GM19468 (cell line): ENCODE data around the gene NEK7.

Experiments
- ATAC-seq: cut with Tn5 transposase; IDR thresholded peaks from one replicate; pipeline ENCODE4 v1.9.1; 2021; ENCODE audit warnings: mild to moderate bottlenecking, moderate library complexity, moderate number of reproducible peaks; ENCODE audit not compliant: unreplicated experiment; ENCODE audit errors: extremely low read depth

The NEK7 gene

DNA sequence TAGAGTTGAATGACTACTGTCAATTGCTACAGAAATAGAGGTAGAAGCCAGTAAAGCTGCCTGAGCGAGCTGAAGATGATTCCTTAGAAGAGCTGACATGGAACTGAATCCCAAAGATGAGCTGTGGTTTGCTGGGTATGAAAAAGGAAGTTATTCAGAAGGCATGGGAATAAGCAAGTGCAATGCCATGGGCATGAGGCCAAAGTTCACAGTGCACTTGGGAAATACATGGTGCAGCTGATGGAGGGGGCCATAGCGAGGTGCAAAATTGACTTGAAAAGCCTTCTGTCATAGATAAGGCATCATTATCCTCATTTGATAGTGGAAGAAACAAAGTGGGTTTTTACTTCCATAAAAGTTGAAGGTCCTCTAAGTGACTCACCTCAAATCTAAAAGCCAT, 88.6 kb downstream of the NEK7 start:
- ATAC-seq, result no peak

DNA sequence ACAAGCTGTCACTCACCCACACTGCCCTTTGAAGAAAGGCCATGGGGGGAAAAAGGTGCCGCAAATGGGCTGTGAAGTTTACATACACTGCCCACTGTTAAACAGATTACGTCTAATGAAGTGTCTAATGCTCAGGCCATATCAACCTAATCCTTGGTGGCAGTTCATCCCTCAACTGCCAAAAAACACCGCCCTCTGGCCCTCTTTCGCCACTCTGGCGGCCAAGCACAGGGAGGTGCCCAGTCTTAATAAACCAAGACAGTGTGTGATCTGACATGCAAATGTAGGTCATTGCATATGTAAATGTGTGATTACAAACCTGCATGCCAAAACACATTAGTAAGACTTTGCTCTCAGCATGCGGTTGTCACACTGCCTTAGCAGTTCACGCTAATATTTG, 89.5 kb downstream of the NEK7 start:
- ATAC-seq, result no peak

DNA sequence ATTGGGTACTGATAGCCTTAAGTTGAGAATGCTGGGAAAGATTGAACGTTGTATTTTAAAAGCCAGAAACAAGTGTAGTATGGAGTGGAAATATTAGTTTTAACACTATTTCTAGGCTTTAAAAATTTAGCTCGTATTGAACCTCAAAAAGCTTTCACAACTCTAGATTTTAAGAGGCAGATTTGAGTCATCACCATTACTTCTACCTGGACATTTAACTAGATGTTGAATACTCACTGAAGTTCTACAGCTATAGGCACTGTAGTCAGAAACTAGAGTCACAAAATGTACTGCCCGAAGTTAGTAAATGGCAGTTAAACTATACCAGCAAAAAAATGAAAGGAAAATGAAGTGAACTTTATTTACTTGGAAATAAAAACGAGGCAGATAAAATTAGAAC, 96.5 kb downstream of the NEK7 start:
- ATAC-seq, result peak; percentile 22

DNA sequence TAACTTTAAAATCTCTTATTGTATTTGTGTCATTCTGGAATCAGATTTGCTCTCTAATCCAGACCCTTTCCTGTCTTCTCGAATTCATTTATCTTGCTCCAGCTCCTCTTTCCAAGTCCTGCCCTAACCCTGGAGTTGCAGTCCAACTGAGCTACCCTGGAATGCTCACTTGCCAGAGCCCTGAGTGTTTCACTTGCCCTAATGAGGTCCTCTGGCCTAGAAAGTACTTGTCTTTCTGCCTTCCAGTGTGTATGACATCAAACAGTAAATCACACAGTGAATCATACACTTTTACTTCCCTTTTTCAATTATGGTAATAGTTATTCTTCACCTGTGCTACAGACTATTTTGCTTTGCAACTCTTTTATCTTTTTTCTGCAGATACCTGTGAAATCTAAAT, 96.9 kb downstream of the NEK7 start:
- peak; percentile 92 for ATAC-seq

DNA sequence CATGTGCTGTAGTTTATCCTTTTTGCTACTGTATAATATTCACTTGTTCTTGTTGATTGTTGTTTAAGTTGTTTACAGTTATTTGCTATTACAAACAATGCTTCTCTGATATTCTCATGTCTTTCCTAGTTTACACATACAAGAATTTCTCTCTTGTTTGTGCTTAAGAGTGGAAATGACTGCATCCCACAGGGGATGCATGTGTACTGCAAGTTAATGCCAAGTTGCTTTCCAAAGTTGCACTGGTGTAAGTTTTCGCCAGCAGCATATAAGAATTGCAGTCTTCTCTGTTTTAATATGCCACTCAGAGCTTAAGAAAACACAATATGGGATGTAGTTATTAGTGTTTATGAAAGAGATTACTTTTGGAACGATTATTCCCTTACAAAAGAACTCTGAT, 97.7 kb downstream of the NEK7 start:
- ATAC-seq, result no peak

DNA sequence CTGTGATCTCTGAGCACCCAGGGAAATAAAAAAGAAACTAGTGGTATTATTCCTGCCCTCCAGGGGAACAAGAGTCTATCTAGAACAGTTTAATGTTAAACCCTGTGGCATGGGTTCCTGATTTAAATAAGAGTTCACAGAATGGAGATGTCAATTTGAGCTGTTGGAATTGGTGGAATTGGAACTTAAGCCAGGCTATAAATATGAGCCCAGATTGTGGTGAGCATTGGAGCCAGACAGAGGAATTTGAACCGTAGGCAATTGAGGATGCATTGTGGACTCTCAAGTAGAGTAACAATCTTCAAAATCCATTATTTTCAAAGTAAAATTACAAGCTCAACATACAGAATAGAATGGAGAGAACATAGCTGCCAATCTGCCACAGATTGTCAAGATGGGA, 98.2 kb downstream of the NEK7 start:
- no peak for ATAC-seq

DNA sequence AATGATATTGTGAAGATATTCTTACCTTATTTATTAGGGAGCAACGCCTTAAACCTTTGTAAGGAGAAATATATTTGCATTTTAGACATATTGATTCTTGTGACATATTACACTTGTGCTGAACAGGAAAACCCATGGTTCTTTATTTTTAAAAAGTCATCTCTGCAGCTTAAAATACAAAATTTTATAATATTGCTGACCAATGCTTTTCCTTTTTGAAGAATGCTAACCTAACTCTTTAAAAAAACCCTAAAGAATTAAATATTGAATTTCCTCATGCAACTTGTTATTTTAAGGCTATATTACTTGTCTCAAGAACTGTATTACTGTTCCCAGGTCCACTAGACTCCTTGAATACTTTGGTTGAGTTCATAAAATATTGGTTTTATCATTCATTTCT, 99.0 kb downstream of the NEK7 start:
- no peak for ATAC-seq

DNA sequence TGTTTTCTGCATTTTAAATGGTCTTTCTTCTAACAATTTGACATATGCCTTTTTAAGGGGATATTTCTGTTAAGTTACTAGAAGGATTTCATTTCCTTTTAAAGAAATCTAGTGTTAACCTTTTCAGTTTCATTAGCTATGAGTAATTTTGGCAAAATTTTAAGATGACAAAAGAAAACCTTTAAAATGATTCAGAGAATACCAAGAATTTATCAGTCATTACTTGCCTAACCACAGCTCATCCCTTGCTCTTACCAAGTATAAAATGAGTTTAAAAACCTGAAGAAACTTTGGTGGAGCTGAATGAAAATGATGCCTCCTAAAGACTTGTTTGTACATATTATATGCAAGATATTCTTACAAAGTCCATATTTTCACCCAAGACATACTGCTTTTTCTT, 101.7 kb downstream of the NEK7 start:
- peak; percentile 39 for ATAC-seq

DNA sequence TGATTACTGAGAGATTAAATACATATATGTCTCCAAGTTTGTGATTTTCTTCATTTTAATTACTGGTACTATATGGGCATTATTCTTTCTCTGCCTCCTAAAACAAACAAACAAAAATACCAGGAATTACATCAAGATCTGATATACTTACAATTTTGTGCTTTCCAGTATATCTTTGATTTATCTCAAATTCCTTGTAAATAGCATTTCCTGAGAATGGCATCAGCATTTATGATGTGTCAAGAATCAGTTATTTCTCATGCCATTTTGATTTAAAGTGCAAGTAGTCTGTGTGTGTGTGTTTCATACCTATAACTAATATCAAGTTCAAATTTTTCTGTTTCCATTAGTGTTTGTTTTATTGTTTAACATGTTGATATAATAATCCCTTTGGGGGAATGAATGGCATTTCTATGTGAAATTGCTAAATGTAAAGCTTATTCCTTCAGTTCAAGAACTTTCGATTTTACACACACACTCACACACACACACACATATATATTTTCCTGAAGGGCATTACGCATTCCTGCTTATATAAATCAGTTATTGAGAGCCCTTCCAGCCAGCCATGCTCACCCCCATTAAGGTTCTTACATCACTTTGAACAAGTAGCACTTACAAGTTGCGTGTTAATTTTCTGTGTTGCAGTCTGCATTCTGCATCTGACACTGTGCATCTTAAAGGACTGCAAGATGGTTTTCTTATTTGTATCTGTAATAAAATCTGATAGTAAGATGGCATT, 102.7 kb downstream of the NEK7 start:
- no peak for ATAC-seq

DNA sequence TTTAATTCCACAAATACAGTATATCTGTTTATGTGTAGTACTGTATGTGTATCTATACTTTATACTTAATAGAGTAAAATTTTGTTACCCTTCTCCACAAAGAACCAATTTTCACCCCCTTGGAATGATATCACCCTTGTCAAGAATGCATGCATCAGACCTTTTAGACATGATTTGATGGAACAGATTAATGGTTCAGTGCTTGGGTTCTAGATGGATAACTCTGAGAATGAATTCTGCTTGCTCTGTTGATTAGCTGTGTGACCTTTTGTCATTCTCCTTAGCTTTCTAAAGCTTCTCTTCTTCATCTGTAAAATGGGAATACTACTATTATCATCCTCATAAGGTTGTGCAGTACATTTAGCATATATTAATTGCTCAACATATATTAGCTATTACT, 105.1 kb downstream of the NEK7 start:
- ATAC-seq, result no peak

DNA sequence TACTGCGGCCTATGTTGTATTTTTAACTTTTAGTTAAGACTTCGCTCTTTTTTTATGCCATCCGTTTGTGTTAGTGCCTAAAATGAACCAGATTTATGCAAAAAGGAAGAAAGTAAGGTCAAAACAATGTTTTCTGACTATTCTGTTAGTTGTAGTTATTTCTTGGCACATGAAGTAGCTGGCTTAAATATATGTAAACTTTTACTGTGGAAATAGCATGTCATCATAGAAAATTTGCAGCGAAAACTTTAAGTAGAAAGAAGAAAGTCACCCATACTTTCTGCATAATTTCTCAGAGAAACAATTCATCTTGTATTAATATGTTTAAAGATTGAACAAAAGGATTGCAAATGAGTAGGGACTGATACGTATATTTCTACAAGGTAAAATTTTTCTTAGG, 106.4 kb downstream of the NEK7 start:
- ATAC-seq, result no peak

DNA sequence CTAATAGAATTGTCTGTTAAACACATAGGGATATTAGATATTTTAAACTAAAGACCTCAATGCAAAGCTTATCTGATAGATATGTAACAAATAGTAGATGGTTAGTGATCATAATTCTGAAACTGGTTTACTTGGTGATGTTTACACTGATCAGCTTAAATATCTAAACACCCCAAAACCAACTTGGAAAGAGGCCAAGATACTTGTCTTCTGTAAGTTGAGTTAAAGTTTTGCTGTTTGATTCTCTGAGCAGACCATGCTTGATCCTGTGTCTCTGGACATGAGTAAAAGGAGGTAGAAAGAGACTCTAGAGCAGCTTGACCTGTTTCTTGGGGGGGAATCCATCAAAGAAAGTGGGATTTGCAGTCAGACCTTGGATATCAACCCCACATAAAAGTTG, 107.5 kb downstream of the NEK7 start:
- no peak for ATAC-seq

DNA sequence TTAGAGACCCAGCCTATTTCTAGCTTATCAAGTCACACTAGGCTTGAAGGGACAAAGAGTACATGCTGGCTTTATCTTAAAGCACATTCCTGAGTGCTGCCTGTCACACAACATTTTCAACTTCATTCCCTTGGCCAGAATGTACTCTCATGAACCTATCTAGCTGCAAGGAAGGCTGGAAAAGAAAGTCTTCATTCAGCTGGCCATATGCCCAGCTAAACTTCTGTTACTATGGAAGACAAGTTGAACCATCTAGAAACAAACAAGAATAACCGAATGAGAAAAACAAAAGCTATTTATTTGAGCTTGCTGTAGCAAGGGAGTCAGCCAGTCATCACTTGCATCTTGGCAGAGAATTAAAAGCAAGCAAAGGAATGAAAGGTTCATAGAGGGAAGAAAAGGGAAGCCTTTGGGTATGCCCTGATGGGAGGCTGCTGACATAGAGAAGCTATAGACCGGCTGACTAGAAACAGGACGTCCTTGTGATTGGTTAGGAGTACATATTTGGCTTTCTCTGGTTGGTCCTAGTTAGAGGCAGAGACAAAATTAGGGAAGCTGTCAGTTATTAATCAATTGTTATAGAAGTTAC, 108.4 kb downstream of the NEK7 start:
- ATAC-seq, result no peak

DNA sequence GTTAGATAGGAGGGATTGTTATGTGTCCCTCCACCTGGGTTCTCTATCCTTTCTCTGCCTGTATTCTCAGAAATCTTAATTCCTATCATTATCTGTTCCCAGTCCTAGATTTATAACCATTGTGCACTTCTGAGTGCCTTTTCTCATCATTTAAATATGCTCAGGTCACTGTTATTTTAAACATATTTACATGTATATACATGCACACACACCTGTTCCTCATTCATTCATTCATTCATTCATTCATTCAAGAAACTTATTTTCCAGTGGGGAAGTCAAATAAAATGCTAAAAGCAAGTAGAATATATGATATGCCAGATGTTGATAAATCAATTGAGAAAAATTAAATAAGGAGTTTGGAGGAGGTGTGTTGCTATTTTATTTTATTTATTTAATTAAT, 110.3 kb downstream of the NEK7 start:
- ATAC-seq, result no peak

DNA sequence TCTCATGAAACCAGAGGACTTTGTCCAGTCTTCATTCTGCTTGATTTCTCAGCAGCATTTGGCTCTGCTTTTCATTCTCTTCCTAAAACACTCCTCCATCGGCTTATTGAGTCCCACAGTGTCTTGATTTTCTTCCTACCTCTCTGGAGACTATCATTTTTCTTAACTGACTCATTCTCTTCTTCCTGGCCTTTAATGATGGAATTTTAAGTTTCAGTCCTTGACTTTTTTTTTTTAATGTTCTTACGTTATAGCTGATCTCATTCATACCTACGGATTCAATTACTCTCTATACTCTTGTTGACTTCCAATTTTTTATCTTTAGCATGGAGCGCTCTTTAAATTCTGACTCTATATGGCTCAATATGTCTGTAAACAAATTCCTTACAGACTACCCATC, 111.1 kb downstream of the NEK7 start:
- ATAC-seq, result no peak

DNA sequence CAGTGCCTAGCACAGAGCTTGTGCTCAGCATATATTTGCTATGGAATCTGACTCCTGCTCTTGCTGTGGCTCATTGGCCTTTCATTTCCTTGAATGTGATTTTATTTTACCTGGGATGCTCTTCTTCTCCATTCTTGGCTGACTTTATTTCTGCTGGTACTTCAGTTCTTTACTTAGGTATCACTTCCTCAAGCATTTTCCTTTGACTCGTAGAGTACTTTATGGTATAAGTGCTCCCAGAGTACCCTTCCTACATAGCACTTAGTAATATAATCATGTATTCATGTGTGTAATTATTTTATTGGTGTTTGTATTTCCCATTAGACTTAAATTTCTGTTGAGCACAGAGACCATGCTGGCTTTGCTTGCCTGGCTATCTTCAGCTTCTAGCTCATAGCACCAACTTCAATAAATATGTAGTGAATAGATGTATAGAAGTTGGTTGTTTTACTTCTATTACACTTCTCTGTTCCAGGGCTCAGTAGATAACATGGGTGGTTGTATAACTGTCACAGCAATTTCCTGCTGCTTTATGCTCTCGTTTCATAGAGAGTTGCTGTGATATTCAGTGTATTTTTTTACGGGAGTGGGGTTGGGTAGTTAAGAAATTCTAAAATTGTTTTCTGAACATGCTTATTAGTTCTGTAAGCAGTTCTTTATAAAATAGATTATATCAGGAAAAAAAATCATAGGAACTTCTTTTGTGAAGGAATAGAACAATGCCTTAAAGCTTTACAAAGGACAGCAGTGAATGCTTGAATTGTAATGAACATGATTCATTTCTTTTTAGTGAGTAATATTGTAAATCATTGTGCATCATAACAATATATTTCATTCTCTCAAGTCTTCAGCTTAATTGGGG, 112.2 kb downstream of the NEK7 start:
- ATAC-seq, result no peak

DNA sequence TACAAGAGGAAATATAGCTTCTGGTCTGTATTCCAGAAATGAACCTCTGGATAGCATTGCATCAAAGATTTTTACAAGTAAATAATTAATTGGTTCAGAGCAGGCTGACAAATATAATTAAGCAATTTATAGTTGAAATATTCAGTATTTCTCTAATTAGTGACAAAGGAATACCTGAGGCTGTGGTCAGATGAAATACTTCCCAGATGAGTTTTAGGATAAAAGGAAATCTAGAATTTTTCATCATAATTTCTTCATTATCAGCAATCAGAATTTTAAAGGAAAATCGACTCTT, 112.8 kb downstream of the NEK7 start:
- ATAC-seq, result no peak

DNA sequence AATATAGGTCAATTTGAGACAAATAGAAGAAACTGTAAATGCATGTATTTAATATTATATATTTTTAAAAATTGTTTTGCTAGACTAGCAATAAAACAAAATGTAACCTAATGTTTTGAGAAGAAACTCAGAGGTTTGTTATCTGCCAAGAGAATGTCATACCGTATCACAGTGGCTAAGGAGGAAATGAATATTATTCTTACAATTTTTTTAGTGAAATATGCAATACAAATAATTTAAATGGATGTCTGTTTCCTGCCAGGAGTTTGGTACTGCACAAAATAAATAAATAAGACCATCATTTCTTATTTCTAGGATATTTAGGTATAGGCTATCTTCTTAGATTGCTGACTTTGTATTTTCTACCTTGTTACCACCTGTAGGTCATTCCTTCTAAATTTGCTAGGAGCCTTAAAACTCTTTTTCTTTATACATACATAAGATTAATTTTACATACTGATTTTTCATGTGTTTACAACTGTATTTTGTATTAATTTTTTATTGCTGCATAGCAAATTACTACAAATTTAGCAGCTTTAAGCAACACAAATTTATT, 113.6 kb downstream of the NEK7 start:
- no peak for ATAC-seq

DNA sequence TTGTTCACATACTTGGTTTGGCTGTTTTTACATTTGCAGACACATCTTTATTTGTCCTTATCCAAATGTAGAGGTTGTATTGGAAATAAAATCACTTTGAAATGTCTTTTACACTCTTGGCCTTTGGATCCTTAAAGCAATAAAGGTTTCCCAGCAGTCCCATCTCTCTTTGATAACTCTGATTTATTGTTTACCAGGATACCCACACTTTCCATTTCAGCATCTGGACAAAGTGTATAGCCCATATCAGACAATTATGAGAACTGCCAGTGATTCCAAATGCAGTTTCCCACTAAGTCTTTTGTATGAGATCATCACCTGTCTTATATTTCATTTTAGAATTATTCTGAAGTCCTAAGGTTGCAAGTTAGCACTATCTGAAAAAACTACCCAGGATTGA, 114.7 kb downstream of the NEK7 start:
- no peak for ATAC-seq

DNA sequence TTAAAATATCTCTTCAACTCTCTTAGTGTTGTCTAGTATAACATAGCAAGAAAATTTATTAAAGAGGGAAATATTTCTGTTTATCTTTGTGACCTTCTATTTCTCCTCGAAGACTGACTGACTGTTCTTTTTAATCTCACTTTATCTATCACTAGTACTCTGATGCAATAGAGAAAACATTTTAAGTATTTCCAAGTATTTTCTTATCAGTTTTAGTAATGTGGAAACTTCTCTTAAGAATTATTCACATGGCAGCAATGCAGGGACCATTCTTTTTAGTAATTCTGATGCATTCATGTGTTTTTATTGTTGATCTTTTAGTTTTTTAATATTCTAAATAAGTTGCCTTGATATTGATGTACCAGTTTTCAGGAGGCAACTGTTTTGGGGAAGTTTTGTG, 115.7 kb downstream of the NEK7 start:
- no peak for ATAC-seq

DNA sequence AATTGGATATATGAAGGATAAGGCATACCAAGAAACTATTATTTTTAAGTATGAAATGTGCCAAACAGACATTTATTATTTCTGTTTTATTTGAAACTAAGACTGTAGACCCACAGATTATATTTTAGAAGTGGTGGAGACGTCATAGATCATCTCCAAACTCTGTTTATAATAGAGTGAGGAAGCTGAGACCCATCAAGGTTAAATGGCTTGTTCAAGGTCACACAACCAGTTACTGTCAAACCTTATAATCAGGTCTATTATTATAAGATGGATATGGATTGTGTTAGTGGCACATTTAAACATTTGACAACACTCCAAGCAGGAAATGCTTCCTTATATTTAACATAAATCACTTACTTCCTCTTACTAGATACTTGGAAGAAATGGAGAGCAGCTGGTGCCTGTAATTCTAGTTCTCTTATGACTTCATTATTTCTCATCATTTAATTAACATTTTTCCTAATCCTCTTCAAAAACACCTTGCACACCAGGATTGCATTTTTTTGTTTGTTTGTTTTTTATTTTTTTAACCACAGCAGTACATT, 117.0 kb downstream of the NEK7 start:
- no peak for ATAC-seq
